H9 (cell line): ENCODE results near the gene BIN1. TPM values are rescaled to one million over a fixed set of nuclear protein-coding genes. Genes with fewer than 3 reads are reported as not detected.
A peak's percentile ranks its signal among the peaks of the same experiment; 100 is the strongest.

ENCODE experiments used
- DNase-seq: peaks from one replicate; pipeline ENCODE4 v3.0.0-alpha.2; 2017
- H2AFZ ChIP-seq: one replicate; pipeline ENCODE4 v1.6.1; 2013; ENCODE audit warnings: mild to moderate bottlenecking, low read length, control low read depth, moderate library complexity
- H2AK5ac ChIP-seq: 2 replicates; pipeline ENCODE4 v1.6.1; 2013; ENCODE audit warnings: low read length, control low read depth, mixed read lengths; ENCODE audit not compliant: insufficient read length
- H2BK120ac ChIP-seq: one replicate; pipeline ENCODE4 v1.6.1; 2013; ENCODE audit warnings: low read depth, mild to moderate bottlenecking, low read length, control low read depth, inconsistent platforms; ENCODE audit not compliant: poor library complexity, severe bottlenecking
- H2BK12ac ChIP-seq: 2 replicates; pipeline ENCODE4 v1.6.1; 2013; ENCODE audit warnings: low read length, control low read depth, mixed read lengths, low read depth; ENCODE audit not compliant: insufficient read length
- H2BK15ac ChIP-seq: 2 replicates; pipeline ENCODE4 v1.6.1; 2013; ENCODE audit warnings: low read depth, low read length, control low read depth
- H2BK20ac ChIP-seq: one replicate; pipeline ENCODE4 v1.6.1; 2013; ENCODE audit warnings: low read depth, mild to moderate bottlenecking, low read length, control low read depth, inconsistent platforms; ENCODE audit not compliant: poor library complexity, severe bottlenecking
- H2BK5ac ChIP-seq: 2 replicates; pipeline ENCODE4 v1.6.1; 2013; ENCODE audit warnings: low read length, control low read depth, mixed read lengths; ENCODE audit not compliant: insufficient read length
- H3K14ac ChIP-seq: 2 replicates; pipeline ENCODE4 v1.6.1; 2013; ENCODE audit warnings: low read length, control low read depth; ENCODE audit not compliant: insufficient read depth
- H3K18ac ChIP-seq: 2 replicates; pipeline ENCODE4 v1.6.1; 2013; ENCODE audit warnings: low read depth, mild to moderate bottlenecking, mixed read lengths, low read length, control low read depth; ENCODE audit not compliant: insufficient read length
- H3K23ac ChIP-seq: 2 replicates; pipeline ENCODE4 v1.6.1; 2013; ENCODE audit warnings: low read length, control low read depth, mixed read lengths, low read depth; ENCODE audit not compliant: insufficient read length
- H3K23me2 ChIP-seq: 2 replicates; pipeline ENCODE4 v1.6.1; 2013; ENCODE audit warnings: low read depth, mild to moderate bottlenecking, mixed read lengths, low read length, control low read depth; ENCODE audit not compliant: insufficient read length, poor library complexity, severe bottlenecking
- H3K27ac ChIP-seq: 2 replicates; pipeline ENCODE4 v1.5.1; 2013; ENCODE audit warnings: low read length, control low read depth, mixed read lengths, low read depth; ENCODE audit not compliant: insufficient read length
- H3K27me3 ChIP-seq: 2 replicates; pipeline ENCODE4 v1.6.1; 2013; ENCODE audit warnings: low read length, control low read depth, inconsistent platforms; ENCODE audit not compliant: insufficient read depth
- H3K4ac ChIP-seq: 2 replicates; pipeline ENCODE4 v1.6.1; 2013; ENCODE audit warnings: low read depth, mild to moderate bottlenecking, control low read depth, inconsistent platforms, low read length, moderate library complexity
- H3K4me1 ChIP-seq: 2 replicates; pipeline ENCODE4 v1.6.1; 2013; ENCODE audit warnings: low read length, control low read depth, inconsistent platforms; ENCODE audit not compliant: insufficient read depth
- H3K4me2 ChIP-seq: 2 replicates; pipeline ENCODE4 v1.6.1; 2013; ENCODE audit warnings: low read length, control low read depth, mixed read lengths; ENCODE audit not compliant: insufficient read length, insufficient read depth
- H3K56ac ChIP-seq: 2 replicates; pipeline ENCODE4 v1.6.1; 2013; ENCODE audit warnings: low read depth, mild to moderate bottlenecking, mixed read lengths, low read length, control low read depth; ENCODE audit not compliant: insufficient read length
- H3K79me1 ChIP-seq: 2 replicates; pipeline ENCODE4 v1.6.1; 2013; ENCODE audit warnings: low read depth, mild to moderate bottlenecking, moderate library complexity, low read length, control low read depth, inconsistent platforms; ENCODE audit not compliant: insufficient read depth, poor library complexity, severe bottlenecking
- H3K79me2 ChIP-seq: 2 replicates; pipeline ENCODE4 v1.6.1; 2013; ENCODE audit warnings: low read length, control low read depth, inconsistent platforms; ENCODE audit not compliant: insufficient read depth
- H3K9ac ChIP-seq: 2 replicates; pipeline ENCODE4 v1.6.1; 2013; ENCODE audit warnings: low read length, control low read depth, mixed read lengths; ENCODE audit not compliant: insufficient read length; ENCODE audit errors: extremely low read depth
- H3K9me3 ChIP-seq: one replicate; pipeline ENCODE4 v1.6.1; 2013; ENCODE audit warnings: low read depth, low read length, inconsistent platforms; ENCODE audit not compliant: control insufficient read depth
- H3T11ph ChIP-seq: one replicate; pipeline ENCODE4 v1.6.1; 2013; ENCODE audit warnings: mild to moderate bottlenecking, low read length, control low read depth, inconsistent platforms
- H4K20me1 ChIP-seq: one replicate; pipeline ENCODE4 v1.6.1; 2013; ENCODE audit not compliant: control insufficient read depth, insufficient read length, insufficient read depth
- H4K5ac ChIP-seq: 2 replicates; pipeline ENCODE4 v1.6.1; 2013; ENCODE audit warnings: low read depth, mild to moderate bottlenecking, mixed read lengths, low read length, control low read depth; ENCODE audit not compliant: insufficient read length
- H4K8ac ChIP-seq: replicated peaks from 2 replicates; pipeline ENCODE4 v1.6.1; 2013; ENCODE audit warnings: low read length, control low read depth, mixed read lengths, low read depth; ENCODE audit not compliant: insufficient read length
- H4K91ac ChIP-seq: 2 replicates; pipeline ENCODE4 v1.6.1; 2013; ENCODE audit warnings: low read depth, mild to moderate bottlenecking, moderate library complexity, mixed read lengths, low read length, control low read depth; ENCODE audit not compliant: insufficient read length
- H3K27ac Mint-ChIP-seq, 3 experiments: 2 replicates in 2 of 3; 3 replicates in 1 of 3; pipeline ENCODE4 v1.8.0; 2020 to 2021; ENCODE audit warnings: mixed read lengths in 3 of 3, mild to moderate bottlenecking in 1 of 3, moderate library complexity in 1 of 3
- H3K27me3 Mint-ChIP-seq: 2 replicates; pipeline ENCODE4 v1.8.0; 2021; ENCODE audit warnings: low read depth, mild to moderate bottlenecking, moderate library complexity, mixed read lengths
- H3K36me3 Mint-ChIP-seq, 3 experiments: 2 replicates in 2 of 3; 3 replicates in 1 of 3; pipeline ENCODE4 v1.8.0; 2020 to 2021; ENCODE audit warnings: low read depth in 3 of 3, mixed read lengths in 3 of 3; ENCODE audit not compliant: insufficient read depth in 1 of 3
- H3K4me1 Mint-ChIP-seq, 2 experiments: 2 replicates each; pipeline ENCODE4 v1.8.0; 2020; ENCODE audit warnings: mixed read lengths in 2 of 2
- H3K4me3 Mint-ChIP-seq, 2 experiments: 2 replicates in 1 of 2; 3 replicates in 1 of 2; pipeline ENCODE4 v1.8.0; 2020 to 2021; ENCODE audit warnings: mild to moderate bottlenecking in 2 of 2, mixed read lengths in 2 of 2, moderate library complexity in 1 of 2
- H3K9me3 Mint-ChIP-seq, 2 experiments: 2 replicates in 1 of 2; 3 replicates in 1 of 2; pipeline ENCODE4 v1.8.0; 2020; ENCODE audit warnings: mild to moderate bottlenecking in 2 of 2, mixed read lengths in 2 of 2, moderate library complexity in 1 of 2
- CTCF ChIP-seq: fragments of 200-600 bp; sonication (generic); conservative IDR thresholded peaks from 3 replicates; pipeline ENCODE4 v1.8.0; 2021; ENCODE audit warnings: antibody characterized with exemption, mild to moderate bottlenecking
- WGBS: extraction: QIAGEN DNeasy Blood & Tissue Kit; methylation state at CpG from one replicate; pipeline ENCODE4 v1.1.7; 2013; ENCODE audit warnings: missing lambda C conversion rate, low lambda C conversion rate, mixed read lengths; ENCODE audit not compliant: insufficient read length; ENCODE audit errors: extremely low coverage; 5-methylcytosine and 5-hydroxymethylcytosine counted together
- total RNA-seq: library from RNA; stranded (reverse); gene quantifications from 2 replicates; pipeline ENCODE4 v1.2.1, GENCODE V29; 2021

BIN1 gene
- total RNA-seq, 1 experiment from 2014 or later: 32.0 TPM

GRCh38 chr2:127064642-127065250 lies 42.2 kb downstream of the BIN1 start:
- no peak overlapping the region for H3K9ac ChIP-seq
- H3K4me2 ChIP-seq: no peak overlapping the region
- no peak overlapping the region for H3K27ac ChIP-seq

More at GRCh38 chr2:127064642-127065250, 42.2 kb downstream of the BIN1 start:
- peak overlapping the region in 2 of 3 experiments; percentile 87 to 91; a peak in 3 of 7 replicates for H3K27ac Mint-ChIP-seq
- peaks cover 9 to 14% (median 10%) of the 10 kb centered on the region in 3 experiments; a peak in 5 of 7 replicates for H3K36me3 Mint-ChIP-seq
- Histone ChIP-seq H2BK120ac (no peak overlapping the region), H2BK12ac (no peak overlapping the region), H4K5ac (no peak overlapping the region), H2AK5ac (no peak overlapping the region), H4K91ac (no peak overlapping the region), H3K23me2 (no peaks in the 10 kb centered on the region), H2AFZ (no peak overlapping the region), H3K4me1 (no peaks in the 10 kb centered on the region; the same call in 1 of the 2 replicates), H3K4ac (no peak overlapping the region), H2BK5ac (no peak overlapping the region), H2BK20ac (no peak overlapping the region), H3K14ac (peak overlapping the region; percentile 59), H3K18ac (peak overlapping the region; percentile 89), H3K9me3 (no peaks in the 10 kb centered on the region), H4K8ac (no peak overlapping the region), H3K23ac (no peak overlapping the region), H3K79me2 (no peaks in the 10 kb centered on the region), H4K20me1 (no peaks in the 10 kb centered on the region), H2BK15ac (no peak overlapping the region), H3K27me3 (no peaks in the 10 kb centered on the region; the same call in 1 of the 2 replicates), H3K56ac (no peak overlapping the region), H3T11ph (no peak overlapping the region), H3K79me1 (no peaks in the 10 kb centered on the region)
- no CpG with 5 or more reads among the region's 17 CpGs for WGBS
- no peak overlapping the region for H3K4me3 Mint-ChIP-seq
- no peak for TF ChIP-seq CTCF
- peaks cover 0 to 11% of the 10 kb centered on the region in 2 experiments; a peak in 3 of 4 replicates for H3K4me1 Mint-ChIP-seq
- DNase-seq: peak; percentile 92
- no peaks in the 10 kb centered on the region for H3K9me3 Mint-ChIP-seq
- peaks cover 2% of the 10 kb centered on the region; the same call in 1 of the 2 replicates for H3K27me3 Mint-ChIP-seq
